Keratinocyte (primary cell): ENCODE results near the gene NXNL2.

Source experiments
- CTCF ChIP-seq, 3 experiments: IDR thresholded peaks in 1 of 3; conservative IDR thresholded peaks in 1 of 3; optimal IDR thresholded peaks in 1 of 3; 2 replicates in 2 of 3; 3 replicates in 1 of 3; pipeline versions ENCODE3 to v1.5.1; 2011; ENCODE audit warnings: low read length in 3 of 3, mild to moderate bottlenecking in 3 of 3, moderate library complexity in 2 of 3, control low read depth in 1 of 3, inconsistent platforms in 1 of 3; ENCODE audit not compliant: insufficient read depth in 2 of 3; ENCODE audit errors: extremely low read depth in 1 of 3
- EZH2 ChIP-seq: IDR thresholded peaks from one replicate; pipeline ENCODE4 v1.6.1; 2012; ENCODE audit warnings: inconsistent platforms, mild to moderate bottlenecking, low read length, moderate library complexity

- no peak for TF ChIP-seq EZH2
- no peak for TF ChIP-seq CTCF (optimal IDR thresholded peaks at IDR 0.05 in 1 of 3, IDR thresholded peaks at IDR 0.05 in 1 of 3, conservative IDR thresholded peaks at IDR 0.05 in 1 of 3; ENCODE audit: extremely low read depth in 1 of 3, insufficient read depth in 2 of 3, low read length in 3 of 3)
These were observed 37.8 kb upstream of the NXNL2 start for GRCh38 chr9:88497224-88497623.
